Body of pancreas (tissue), 4 donors: Measurements from ENCODE around the gene BEAN1.

ENCODE experiments used
- POLR2A ChIP-seq, 3 donors: fragments of 450-650 bp; IDR thresholded peaks; one replicate each; pipeline ENCODE4 v1.6.1; 2016; ENCODE audit warnings: antibody characterized with exemption in 3 of 3, mild to moderate bottlenecking in 2 of 3
- TF ChIP-seq, protein P1 (sequence below), 7 experiments: fragments of 450-650 bp in 4 of 7; fragments of 200-600 bp in 3 of 7; sonication (generic) in 3 of 7; IDR thresholded peaks; one replicate each; pipeline ENCODE4 v1.5.1; 2016 to 2019; ENCODE audit warnings: antibody characterized with exemption in 7 of 7

- TF ChIP-seq, protein P1, sequence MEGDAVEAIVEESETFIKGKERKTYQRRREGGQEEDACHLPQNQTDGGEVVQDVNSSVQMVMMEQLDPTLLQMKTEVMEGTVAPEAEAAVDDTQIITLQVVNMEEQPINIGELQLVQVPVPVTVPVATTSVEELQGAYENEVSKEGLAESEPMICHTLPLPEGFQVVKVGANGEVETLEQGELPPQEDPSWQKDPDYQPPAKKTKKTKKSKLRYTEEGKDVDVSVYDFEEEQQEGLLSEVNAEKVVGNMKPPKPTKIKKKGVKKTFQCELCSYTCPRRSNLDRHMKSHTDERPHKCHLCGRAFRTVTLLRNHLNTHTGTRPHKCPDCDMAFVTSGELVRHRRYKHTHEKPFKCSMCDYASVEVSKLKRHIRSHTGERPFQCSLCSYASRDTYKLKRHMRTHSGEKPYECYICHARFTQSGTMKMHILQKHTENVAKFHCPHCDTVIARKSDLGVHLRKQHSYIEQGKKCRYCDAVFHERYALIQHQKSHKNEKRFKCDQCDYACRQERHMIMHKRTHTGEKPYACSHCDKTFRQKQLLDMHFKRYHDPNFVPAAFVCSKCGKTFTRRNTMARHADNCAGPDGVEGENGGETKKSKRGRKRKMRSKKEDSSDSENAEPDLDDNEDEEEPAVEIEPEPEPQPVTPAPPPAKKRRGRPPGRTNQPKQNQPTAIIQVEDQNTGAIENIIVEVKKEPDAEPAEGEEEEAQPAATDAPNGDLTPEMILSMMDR (IDR thresholded peaks at IDR 0.05) = no peak
- TF ChIP-seq POLR2A (IDR thresholded peaks at IDR 0.05) = no peak
Measured at GRCh38 chr16:66439051-66439730, 12.1 kb downstream of the BEAN1 start.
